Measurements from ENCODE around the gene ZC3H12A. TPM values are rescaled to one million over a fixed set of nuclear protein-coding genes. Genes with fewer than 3 reads are reported as not detected.

ZC3H12A gene
- total and polyA plus RNA-seq, 4 donors = 2.1 to 10.9 (median 3.0) TPM

GRCh38 chr1:37474697-37475379 is 458 bp downstream of the ZC3H12A start:
- Histone ChIP-seq H3K4me1 (ENCODE audit: control insufficient read depth in 4 of 4, insufficient read depth in 4 of 4, low read length in 3 of 4) (peaks cover 21 to 61% (median 39%) of the 10 kb centered on the region in 4 donors), H3K27ac (ENCODE audit: low read depth in 1 of 2, low read length in 2 of 2) (peak overlapping the region; percentile 95 to 97), H3K4me3 (ENCODE audit: low read depth in 1 of 3, low read length in 3 of 3) (peak overlapping the region; percentile 73 to 86 (median 73)), H3K9ac (ENCODE audit: low read depth in 1 of 2, low read length in 2 of 2) (peak overlapping the region; percentile 76 to 97), H3K9me3 (ENCODE audit: control insufficient read depth in 4 of 4, low read length in 3 of 4) (no peaks in the 10 kb centered on the region), H3K36me3 (ENCODE audit: control insufficient read depth in 4 of 4, insufficient read depth in 3 of 4, low read depth in 1 of 4, low read length in 3 of 4) (no peaks in the 10 kb centered on the region), H3K27me3 (ENCODE audit: control insufficient read depth in 4 of 4, insufficient read depth in 4 of 4, low read length in 3 of 4) (no peaks in the 10 kb centered on the region)
- 2% methylated on average over 38 of the region's 38 CpGs for WGBS
- no peak for DNase-seq (ENCODE audit: low spot score)
- TF ChIP-seq JUND (IDR thresholded peaks at IDR 0.05) (no peak), ZBTB33 (IDR thresholded peaks at IDR 0.05) (no peak), GABPA (IDR thresholded peaks at IDR 0.05 in 1 of 2, conservative IDR thresholded peaks at IDR 0.05 in 1 of 2) (no peak), HNF4A (conservative IDR thresholded peaks at IDR 0.05) (no peak), RAD21 (IDR thresholded peaks at IDR 0.05) (no peak), FOXA1 (IDR thresholded peaks at IDR 0.05) (no peak), TAF1 (conservative IDR thresholded peaks at IDR 0.05) (no peak), NR2F2 (IDR thresholded peaks at IDR 0.05) (no peak), RXRA (IDR thresholded peaks at IDR 0.05) (no peak), FOXA2 (IDR thresholded peaks at IDR 0.05) (no peak), REST (IDR thresholded peaks at IDR 0.05) (no peak), MAX (IDR thresholded peaks at IDR 0.05) (no peak), CTCF (IDR thresholded peaks at IDR 0.05; ENCODE audit: low read depth, low read length, missing input control) (no peak), HNF4G (IDR thresholded peaks at IDR 0.05) (no peak), EGR1 (IDR thresholded peaks at IDR 0.05; ENCODE audit: low read depth in 2 of 2) (no peak), ATF3 (IDR thresholded peaks at IDR 0.05) (no peak), YY1 (IDR thresholded peaks at IDR 0.05) (no peak), SP1 (IDR thresholded peaks at IDR 0.05) (no peak)
